GM12878 (cell line): Measurements from ENCODE around the gene PROZ.

Source experiments
- CHD1 ChIP-seq: IDR thresholded peaks from 2 replicates; pipeline ENCODE4 v1.6.1; 2012; ENCODE audit warnings: low read depth, low read length, improper control_type of control experiment
- EGR1 ChIP-seq, 2 experiments: IDR thresholded peaks; 1 replicate in 1 of 2; 2 replicates in 1 of 2; pipeline ENCODE4 v1.6.1; 2011 to 2012; ENCODE audit warnings: low read depth in 2 of 2, low read length in 2 of 2, borderline replicate concordance in 1 of 2, mild to moderate bottlenecking in 1 of 2, moderate library complexity in 1 of 2
- EZH2 ChIP-seq: IDR thresholded peaks from 2 replicates; pipeline ENCODE4 v1.6.1; 2012; ENCODE audit warnings: low read depth, mild to moderate bottlenecking, control low read depth, inconsistent platforms, low read length, borderline replicate concordance; ENCODE audit not compliant: control insufficient read depth
- POLR2A ChIP-seq: IDR thresholded peaks from 2 replicates; pipeline ENCODE4 v1.6.1; 2011; ENCODE audit warnings: low read depth, mild to moderate bottlenecking, low read length
- SIN3A ChIP-seq: IDR thresholded peaks from 2 replicates; pipeline ENCODE4 v1.6.1; 2012; ENCODE audit warnings: low read depth, low read length, improper control_type of control experiment
- SMC3 ChIP-seq: IDR thresholded peaks from 2 replicates; pipeline ENCODE4 v1.6.1; 2011; ENCODE audit warnings: low read length, improper control_type of control experiment, borderline replicate concordance
- SUZ12 ChIP-seq: fragments of 200-600 bp; sonication (generic); IDR thresholded peaks from one replicate; pipeline ENCODE4 v1.6.1; 2018; ENCODE audit warnings: antibody characterized with exemption, mild to moderate bottlenecking; ENCODE audit not compliant: unreplicated experiment
- ZNF274 ChIP-seq: IDR thresholded peaks from one replicate; pipeline ENCODE4 v1.8.0; 2011; ENCODE audit not compliant: insufficient read length, insufficient read depth
- TF ChIP-seq, protein P1 (sequence below): IDR thresholded peaks from 2 replicates; pipeline ENCODE4 v1.6.1; 2012; ENCODE audit warnings: low read depth, low read length, improper control_type of control experiment
- TF ChIP-seq, protein P2 (sequence below), 3 experiments: IDR thresholded peaks in 2 of 3; conservative IDR thresholded peaks in 1 of 3; 2 replicates each; pipeline ENCODE4 v1.5.1; 2011; ENCODE audit warnings: low read depth in 3 of 3, low read length in 3 of 3, mild to moderate bottlenecking in 3 of 3, control low read depth in 2 of 3, moderate library complexity in 2 of 3, inconsistent platforms in 1 of 3, mixed read lengths in 1 of 3; ENCODE audit not compliant: control insufficient read depth in 2 of 3, insufficient read depth in 1 of 3; ENCODE audit errors: extremely low read depth in 1 of 3
- TF ChIP-seq, protein P3 (sequence below): fragments of 450-650 bp; formaldehyde crosslinking; IDR thresholded peaks from 2 replicates; pipeline ENCODE4 v1.4.0; 2022; ENCODE audit warnings: mild to moderate bottlenecking, moderate library complexity

DNA sequence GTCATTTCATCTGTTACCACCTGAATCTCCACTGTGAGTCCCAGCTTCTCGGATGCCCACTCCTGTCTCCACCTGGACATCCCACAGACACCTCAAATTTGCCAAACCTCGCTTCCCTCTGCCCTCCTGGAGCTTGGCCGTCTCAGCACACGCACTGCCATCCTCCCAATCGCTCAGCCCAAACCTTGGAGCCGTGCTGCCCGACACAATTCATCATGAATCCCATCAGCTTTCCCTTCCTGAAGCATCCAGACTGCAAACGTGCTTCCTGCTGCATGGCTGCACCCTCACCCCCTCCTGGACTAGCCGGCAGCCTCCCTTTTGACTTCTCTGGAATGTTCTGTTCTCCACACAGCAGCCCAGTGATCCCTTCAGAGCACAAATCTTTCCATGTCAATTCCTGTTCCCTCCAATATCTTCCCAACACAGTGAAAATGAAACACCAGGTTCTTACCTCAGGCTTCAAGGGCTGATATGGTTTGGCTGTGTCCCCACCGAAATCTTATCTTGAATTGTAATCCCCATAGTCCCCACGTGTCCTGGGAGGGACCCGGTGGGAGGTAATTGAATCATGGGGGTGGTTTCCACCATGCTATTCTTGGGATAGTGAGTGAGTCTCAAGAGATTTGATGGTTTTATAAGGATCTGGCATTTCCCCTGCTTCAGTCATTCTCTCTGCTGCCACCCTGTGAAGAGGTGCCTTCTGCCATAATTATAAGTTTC lies 1.1 kb upstream of the PROZ start:
- TF ChIP-seq, protein P1, sequence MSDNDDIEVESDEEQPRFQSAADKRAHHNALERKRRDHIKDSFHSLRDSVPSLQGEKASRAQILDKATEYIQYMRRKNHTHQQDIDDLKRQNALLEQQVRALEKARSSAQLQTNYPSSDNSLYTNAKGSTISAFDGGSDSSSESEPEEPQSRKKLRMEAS, result no peak
- TF ChIP-seq CHD1 (no peak), EGR1 (IDR thresholded peaks at IDR 0.05; ENCODE audit: borderline replicate concordance in 1 of 2, low read depth in 2 of 2, low read length in 2 of 2) (no peak), SMC3 (no peak), POLR2A (no peak), ZNF274 (no peak), SIN3A (no peak), SUZ12 (no peak), EZH2 (no peak)
- TF ChIP-seq, protein P2, sequence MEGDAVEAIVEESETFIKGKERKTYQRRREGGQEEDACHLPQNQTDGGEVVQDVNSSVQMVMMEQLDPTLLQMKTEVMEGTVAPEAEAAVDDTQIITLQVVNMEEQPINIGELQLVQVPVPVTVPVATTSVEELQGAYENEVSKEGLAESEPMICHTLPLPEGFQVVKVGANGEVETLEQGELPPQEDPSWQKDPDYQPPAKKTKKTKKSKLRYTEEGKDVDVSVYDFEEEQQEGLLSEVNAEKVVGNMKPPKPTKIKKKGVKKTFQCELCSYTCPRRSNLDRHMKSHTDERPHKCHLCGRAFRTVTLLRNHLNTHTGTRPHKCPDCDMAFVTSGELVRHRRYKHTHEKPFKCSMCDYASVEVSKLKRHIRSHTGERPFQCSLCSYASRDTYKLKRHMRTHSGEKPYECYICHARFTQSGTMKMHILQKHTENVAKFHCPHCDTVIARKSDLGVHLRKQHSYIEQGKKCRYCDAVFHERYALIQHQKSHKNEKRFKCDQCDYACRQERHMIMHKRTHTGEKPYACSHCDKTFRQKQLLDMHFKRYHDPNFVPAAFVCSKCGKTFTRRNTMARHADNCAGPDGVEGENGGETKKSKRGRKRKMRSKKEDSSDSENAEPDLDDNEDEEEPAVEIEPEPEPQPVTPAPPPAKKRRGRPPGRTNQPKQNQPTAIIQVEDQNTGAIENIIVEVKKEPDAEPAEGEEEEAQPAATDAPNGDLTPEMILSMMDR (IDR thresholded peaks at IDR 0.05 in 2 of 3, conservative IDR thresholded peaks at IDR 0.05 in 1 of 3; ENCODE audit: control insufficient read depth in 2 of 3, extremely low read depth in 1 of 3, insufficient read depth in 1 of 3, low read depth in 3 of 3, low read length in 3 of 3), result no peak
- TF ChIP-seq, protein P3, sequence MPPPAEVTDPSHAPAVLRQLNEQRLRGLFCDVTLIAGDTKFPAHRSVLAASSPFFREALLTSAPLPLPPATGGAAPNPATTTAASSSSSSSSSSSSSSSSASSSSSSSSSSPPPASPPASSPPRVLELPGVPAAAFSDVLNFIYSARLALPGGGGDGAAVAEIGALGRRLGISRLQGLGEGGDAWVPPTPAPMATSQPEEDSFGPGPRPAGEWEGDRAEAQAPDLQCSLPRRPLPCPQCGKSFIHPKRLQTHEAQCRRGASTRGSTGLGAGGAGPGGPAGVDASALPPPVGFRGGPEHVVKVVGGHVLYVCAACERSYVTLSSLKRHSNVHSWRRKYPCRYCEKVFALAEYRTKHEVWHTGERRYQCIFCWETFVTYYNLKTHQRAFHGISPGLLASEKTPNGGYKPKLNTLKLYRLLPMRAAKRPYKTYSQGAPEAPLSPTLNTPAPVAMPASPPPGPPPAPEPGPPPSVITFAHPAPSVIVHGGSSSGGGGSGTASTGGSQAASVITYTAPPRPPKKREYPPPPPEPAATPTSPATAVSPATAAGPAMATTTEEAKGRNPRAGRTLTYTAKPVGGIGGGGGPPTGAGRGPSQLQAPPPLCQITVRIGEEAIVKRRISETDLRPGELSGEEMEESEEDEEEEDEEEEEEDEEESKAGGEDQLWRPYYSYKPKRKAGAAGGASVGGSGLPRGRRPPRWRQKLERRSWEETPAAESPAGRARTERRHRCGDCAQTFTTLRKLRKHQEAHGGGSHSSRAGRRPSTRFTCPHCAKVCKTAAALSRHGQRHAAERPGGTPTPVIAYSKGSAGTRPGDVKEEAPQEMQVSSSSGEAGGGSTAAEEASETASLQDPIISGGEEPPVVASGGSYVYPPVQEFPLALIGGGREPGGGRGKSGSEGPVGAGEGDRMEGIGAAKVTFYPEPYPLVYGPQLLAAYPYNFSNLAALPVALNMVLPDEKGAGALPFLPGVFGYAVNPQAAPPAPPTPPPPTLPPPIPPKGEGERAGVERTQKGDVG, result no peak
